ENCODE results near the gene OLFML2B.
A peak's percentile ranks its signal among the peaks of the same experiment; 100 is the strongest.
"Not testable (repeated sequence)": the region's sequence is repeated elsewhere in the genome, so short reads cannot be mapped to it uniquely, and the experiment has no call there.

The OLFML2B gene

GRCh38 chr1:162067466-162067865, 43.8 kb upstream of the OLFML2B start:
- no peak for DNase-seq (ENCODE audit: low read depth)
- no peak overlapping the region for H3K4me3 ChIP-seq (ENCODE audit: low read length)
- TF ChIP-seq CTCF (conservative IDR thresholded peaks at IDR 0.05; ENCODE audit: low read depth, low read length) = no peak

GRCh38 chr1:162066836-162067235, 43.2 kb upstream of the OLFML2B start:
- not testable (repeated sequence) for DNase-seq (ENCODE audit: low read depth); H3K4me3 ChIP-seq (ENCODE audit: low read length)

- DNase-seq (ENCODE audit: low read depth) = no peak
- no peak for TF ChIP-seq CTCF (conservative IDR thresholded peaks at IDR 0.05; ENCODE audit: low read depth, low read length)
- no peak overlapping the region for H3K4me3 ChIP-seq (ENCODE audit: low read length)
Measured at GRCh38 chr1:162065016-162065415, 41.3 kb upstream of the OLFML2B start.

- DNase-seq (ENCODE audit: low read depth) = peak; percentile 88
- H3K4me3 ChIP-seq (ENCODE audit: low read length) = no peak overlapping the region
- TF ChIP-seq CTCF (conservative IDR thresholded peaks at IDR 0.05; ENCODE audit: low read depth, low read length) = no peak
Measured at GRCh38 chr1:162062542-162063015, 38.9 kb upstream of the OLFML2B start.

- DNase-seq (ENCODE audit: low read depth) = no peak
- no peak for TF ChIP-seq CTCF (conservative IDR thresholded peaks at IDR 0.05; ENCODE audit: low read depth, low read length)
- H3K4me3 ChIP-seq (ENCODE audit: low read length) = no peak overlapping the region
Measured at GRCh38 chr1:162060314-162060713, 36.6 kb upstream of the OLFML2B start.

- TF ChIP-seq CTCF (conservative IDR thresholded peaks at IDR 0.05; ENCODE audit: low read depth, low read length) = no peak
- no peak overlapping the region for H3K4me3 ChIP-seq (ENCODE audit: low read length)
- no peak for DNase-seq (ENCODE audit: low read depth)
Measured at GRCh38 chr1:162059721-162060120, 36.1 kb upstream of the OLFML2B start.

- H3K4me3 ChIP-seq (ENCODE audit: low read length) = no peak overlapping the region
- DNase-seq (ENCODE audit: low read depth) = no peak
- TF ChIP-seq CTCF (conservative IDR thresholded peaks at IDR 0.05; ENCODE audit: low read depth, low read length) = no peak
Measured at GRCh38 chr1:162056579-162056978, 32.9 kb upstream of the OLFML2B start.

GRCh38 chr1:162056043-162056442, 32.4 kb upstream of the OLFML2B start:
- no peak overlapping the region for H3K4me3 ChIP-seq (ENCODE audit: low read length)
- DNase-seq (ENCODE audit: low read depth) = no peak
- TF ChIP-seq CTCF (conservative IDR thresholded peaks at IDR 0.05; ENCODE audit: low read depth, low read length) = peak; percentile 98
